HG02798 (cell line): ENCODE measurements around the gene HIVEP3.

Experiments used
- ATAC-seq: cut with Tn5 transposase; IDR thresholded peaks from one replicate; pipeline ENCODE4 v1.9.1; 2021; ENCODE audit warnings: mild to moderate bottlenecking; ENCODE audit not compliant: unreplicated experiment, poor library complexity

The HIVEP3 gene

GRCh38 chr1:41611068-41611931 is 307.4 kb downstream of the HIVEP3 start:
- ATAC-seq, result no peak

DNA sequence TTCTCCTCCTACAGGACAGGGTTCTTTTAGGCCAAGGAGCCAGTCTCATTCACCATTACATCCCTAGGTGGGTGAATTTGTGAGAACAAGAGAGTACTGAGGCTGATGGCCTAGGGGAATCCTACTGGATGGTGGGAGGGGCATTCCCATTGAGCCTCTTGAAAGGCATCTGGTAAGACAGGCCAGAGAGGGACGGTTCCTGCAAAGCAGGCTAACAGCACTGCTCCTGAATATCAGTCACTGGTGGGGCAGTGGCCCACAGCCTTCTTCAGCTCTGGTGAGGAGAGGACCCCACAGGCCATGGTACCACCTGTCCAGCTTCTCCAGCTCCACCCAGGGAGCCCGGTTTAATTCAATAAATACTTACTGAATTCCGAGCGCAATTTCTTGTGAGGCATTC is 308.4 kb downstream of the HIVEP3 start:
- ATAC-seq, result no peak

DNA sequence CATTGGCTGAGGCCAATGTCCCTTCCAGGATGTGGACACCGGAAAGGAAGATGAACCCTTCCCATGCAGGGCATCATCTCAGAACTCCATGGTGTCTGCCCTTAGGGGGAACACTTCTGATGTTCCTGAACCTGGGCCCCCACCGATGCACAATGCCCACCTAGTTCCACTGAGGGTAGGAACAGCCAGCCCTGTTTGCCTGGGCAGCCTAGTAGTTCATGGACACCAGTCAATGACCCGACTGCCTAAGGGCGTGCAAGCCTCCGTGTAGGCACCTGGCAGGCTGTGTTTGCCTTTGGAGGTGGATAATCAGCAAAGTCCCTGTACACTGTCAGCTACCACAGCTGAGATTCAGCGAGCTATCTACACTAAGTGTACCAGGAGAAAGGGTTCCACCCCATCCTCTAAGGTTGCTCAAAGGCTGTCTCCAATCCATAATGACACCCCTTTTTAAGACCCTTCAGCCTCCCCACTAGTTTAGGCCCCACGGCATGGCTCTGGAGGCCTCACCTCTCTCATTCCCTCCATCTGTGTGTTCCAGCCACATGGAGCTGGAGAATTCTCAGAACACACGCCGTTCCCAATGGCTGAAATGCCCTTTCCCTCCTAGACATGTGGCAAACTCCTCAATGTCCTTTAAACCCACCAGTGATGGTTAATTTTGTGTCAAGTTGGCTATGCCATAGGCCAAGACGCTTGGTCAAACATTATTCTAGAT is 309.4 kb downstream of the HIVEP3 start:
- no peak for ATAC-seq

DNA sequence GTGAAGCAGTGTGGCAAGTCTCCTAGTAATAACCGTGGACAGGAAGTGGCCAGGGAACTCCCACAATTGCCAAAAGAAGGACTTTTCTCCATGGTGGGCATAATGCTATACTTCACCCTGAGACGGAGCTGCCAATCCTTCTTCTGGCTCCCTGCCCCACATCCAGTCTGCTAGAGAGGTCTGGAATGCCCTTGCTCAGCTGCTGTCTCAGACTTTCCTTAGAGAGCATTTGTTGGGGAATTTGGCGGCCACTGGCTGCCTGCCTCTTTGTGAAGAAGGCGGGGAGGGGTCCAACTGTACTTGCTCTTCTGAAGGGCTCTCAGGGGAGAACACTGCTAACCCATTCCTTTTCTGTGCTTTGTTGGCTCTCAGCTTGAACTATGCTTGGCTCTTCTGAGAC is 310.5 kb downstream of the HIVEP3 start:
- ATAC-seq, result no peak

DNA sequence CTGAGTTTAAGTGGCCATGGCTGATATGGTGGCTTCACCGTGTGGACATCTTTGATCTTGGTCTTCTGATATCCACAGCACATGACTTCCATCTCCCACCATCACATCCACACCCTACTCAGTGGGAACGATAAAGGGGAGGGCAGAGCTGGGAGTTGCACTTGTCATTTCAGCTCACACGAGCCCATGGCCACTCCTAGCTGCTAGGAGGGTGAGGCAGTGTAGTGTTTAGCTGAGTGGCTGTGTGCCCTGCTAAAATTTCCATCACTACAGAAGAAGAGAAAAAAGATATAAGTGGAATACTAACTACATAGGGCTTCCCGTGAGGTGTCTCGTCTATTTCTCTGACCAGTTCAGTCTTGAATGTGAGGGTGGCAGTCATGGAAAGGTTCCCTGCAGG is 310.9 kb downstream of the HIVEP3 start:
- no peak for ATAC-seq

DNA sequence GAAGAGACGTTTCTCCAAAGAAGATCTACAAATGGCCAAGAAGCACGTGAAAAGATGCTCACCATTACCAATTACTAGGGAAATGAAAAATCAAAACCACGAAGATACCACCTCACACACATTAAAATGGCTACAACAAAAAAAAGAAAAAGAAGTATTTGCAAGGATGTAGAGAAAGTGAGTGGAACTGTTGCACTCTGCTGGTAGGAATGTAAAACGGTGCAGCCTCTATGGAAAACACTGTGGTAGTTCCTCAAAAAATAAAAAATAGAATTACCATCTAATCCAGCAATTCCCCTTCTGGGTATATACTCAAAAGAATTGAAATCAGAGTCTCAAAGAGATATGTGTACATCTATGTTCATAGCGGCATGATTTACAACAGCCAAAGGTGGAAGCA is 318.8 kb downstream of the HIVEP3 start:
- no peak for ATAC-seq

DNA sequence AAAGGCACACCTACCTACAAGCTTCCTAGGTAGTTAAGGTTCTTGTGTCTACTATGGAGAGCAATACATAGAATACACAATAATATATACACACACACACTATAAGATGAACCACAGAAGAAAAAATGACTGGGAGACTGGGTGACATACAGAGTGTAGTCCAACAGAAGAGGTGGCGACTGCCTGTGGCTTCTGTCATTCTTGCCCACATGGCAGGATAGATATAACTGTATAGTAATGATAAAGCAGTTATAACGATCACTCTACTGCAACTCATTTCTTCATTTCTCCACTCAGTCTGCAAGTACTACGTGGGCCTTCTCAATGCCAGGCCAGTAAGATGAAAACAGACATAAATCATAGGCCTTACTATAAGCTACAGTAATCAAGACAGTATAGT is 320.4 kb downstream of the HIVEP3 start:
- ATAC-seq, result no peak

DNA sequence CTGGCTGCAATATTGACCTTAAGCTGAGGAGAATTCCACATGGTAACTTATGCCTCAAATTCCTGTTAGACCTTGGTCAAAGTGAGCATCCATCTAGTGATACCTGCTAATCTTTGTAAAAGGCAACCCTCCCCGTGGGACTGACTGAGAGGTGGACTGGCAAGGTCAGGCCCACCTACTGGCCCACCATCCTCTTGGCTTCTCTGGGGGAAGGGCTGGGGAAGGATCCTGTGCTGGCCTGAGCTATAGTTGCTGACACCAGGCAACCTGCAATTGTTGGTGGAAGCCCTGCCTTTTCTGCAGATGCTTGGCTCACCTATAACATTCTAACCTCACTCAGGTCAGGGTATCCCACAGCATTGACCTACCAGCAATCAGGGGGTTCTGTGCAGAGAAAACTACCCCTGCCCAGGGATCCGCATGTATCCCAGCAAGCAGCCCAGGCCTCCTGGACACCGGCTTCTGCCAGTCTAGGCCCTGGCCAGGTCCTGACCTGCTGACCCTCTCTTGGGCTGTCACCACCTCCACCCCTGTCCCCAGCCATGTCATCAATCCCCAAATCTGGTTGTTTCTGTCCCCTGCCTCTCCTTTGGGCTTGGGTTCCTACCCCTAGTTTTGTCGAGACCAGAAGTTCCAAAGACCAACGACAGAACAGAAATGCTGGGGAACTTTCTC is 326.1 kb downstream of the HIVEP3 start:
- no peak for ATAC-seq

DNA sequence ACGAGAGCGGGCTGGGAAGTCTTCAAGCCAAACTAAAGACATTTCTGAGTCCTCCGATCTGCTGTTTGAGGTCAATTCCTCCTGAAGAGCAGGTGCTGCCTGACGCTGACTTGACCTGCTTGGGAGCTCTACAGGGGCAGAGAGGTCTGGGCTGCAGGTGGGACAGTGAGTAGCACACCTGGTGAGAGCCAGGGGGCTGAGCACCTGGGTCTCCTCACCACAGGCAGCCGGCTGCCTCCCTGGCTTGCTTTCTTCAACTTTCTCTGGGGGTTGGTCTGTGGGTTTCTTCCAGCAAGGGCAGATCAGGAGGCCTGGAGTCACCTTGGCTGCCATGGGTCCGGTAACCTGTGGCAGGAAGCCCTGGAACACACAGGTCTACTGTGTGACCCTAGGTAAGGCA is 326.8 kb downstream of the HIVEP3 start:
- ATAC-seq, result no peak

DNA sequence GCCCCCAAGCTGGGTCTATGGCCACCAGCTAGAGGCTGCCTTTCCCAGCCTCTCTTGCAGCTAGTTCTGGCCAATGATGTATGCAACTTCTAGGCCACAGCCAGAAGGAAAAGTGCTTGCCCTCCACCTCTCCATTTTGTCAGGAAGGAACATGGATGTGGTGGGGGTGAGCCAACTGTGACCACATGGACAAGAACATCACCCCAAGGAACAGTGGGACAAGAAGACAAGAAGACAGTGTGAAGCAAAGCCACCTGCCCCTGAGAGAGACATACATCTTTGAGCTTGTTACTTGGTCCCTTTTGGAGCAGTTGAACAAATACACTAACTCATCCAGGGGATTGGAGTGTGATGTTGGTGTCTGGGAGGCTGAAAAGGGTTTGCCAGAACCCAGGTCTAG is 328.4 kb downstream of the HIVEP3 start:
- no peak for ATAC-seq

DNA sequence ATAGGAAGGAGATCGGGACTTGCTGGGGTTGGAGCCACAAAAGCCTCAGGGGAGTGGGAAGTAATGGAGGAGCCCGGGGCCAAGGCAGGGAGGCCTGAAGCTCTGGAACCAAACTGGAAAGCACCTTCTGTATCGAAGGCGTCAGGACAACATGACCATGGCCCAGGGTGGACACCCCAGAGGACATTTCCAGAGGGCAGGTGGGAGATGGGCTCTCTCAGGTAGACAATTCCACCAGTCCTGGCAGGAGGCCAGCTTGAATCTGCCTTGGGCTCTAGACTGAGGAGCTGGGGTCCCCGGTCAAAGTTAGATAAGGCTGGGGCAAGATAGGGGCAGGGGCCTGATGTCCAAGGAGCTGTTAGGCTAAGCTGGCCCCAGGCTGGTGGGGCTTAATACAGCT is 329.3 kb downstream of the HIVEP3 start:
- no peak for ATAC-seq

- ATAC-seq, result no peak
These were observed 330.3 kb downstream of the HIVEP3 start for GRCh38 chr1:41588334-41588875.

GRCh38 chr1:41587791-41588190 is 330.9 kb downstream of the HIVEP3 start:
- ATAC-seq, result no peak

DNA sequence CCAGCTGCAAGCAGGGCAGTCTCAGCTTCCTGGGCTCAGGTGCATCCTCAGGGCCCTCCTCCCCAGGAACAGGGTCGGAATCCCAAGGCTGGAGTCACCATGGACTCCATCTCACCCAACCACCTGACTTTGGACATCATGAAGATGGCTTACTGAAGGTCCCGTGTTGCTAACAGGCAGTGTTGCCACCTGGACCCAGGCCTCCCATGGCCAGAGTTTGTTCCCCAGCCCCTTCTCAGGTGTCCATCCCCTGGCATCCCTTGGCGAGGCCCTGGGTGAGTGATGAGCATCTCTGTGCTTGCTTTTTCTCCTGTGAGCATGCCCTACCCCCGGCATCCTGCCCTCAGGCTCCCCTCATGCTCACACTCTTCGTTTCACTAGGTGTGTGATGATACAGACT is 332.5 kb downstream of the HIVEP3 start:
- no peak for ATAC-seq

GRCh38 chr1:41583658-41584547 is 334.8 kb downstream of the HIVEP3 start:
- ATAC-seq, result no peak

GRCh38 chr1:41582851-41583657 is 335.7 kb downstream of the HIVEP3 start:
- no peak for ATAC-seq

DNA sequence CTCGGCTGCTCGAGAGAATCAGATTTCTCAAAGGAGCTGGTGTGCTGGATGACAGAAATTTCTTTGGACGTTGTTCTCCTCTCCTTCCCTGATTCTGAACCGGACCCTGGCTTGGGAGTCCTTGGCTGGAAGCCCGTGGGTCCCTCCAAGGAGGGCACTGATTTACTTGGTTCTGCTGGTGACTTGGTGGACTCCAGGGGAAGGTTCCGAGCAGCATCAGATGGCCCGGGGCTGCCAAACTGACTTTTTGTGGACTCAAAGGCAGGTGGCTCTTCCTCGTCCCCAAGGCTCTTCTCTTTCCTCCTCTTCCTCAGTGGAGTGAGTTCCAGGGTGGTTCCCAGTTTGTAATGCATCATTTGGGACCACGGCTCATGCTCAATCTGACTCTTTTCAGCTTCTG is 336.4 kb downstream of the HIVEP3 start:
- no peak for ATAC-seq

- ATAC-seq, result no peak
These were observed 336.8 kb downstream of the HIVEP3 start for GRCh38 chr1:41582004-41582325.

DNA sequence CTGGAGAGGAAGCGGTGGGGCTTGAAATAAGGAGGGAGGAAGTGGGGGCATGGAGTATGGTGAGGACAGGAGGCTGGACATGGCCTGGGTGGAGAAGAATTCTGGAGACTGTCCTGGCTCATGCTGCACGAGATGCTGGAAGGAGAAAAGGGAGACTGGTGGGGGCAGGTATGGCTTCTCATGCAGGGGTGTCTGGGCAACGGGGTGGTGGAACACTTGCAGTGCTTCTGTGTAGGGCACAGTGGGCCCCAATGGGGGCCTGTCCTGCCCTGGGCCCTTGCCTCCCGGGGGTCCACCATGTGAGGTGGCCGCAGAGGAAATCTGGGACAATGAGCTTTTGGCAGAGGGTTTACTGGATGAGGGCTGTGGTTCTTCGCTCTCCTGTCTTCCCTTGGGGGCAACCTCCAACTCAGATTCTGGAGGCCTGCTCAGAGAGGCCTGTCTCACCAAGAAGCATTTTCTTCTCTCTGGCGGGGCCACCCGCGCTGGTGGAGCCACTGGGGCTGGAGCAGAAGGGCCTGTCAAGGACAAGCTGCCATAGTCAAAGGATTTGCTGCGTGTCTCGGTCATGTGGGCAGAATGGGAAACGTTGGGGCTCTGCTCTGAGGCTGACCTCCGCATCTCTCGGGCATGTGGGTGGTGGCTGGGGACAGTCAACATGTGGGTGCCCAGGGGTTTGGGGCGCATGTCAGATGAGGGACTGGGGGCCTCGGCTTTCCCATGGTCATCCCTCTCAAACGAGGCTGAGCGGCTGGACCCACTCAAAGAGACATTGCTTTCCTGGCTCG is 337.3 kb downstream of the HIVEP3 start:
- ATAC-seq, result no peak
